VCaP (cell line): ENCODE data around the gene SLC5A11.

Experiments used
- H3K27ac ChIP-seq: fragments of 450-650 bp; 2 replicates; pipeline ENCODE4 v1.5.1; 2017
- CTCF ChIP-seq: fragments of 450-650 bp; conservative IDR thresholded peaks from 2 replicates; pipeline ENCODE4 v1.5.1; 2017; ENCODE audit warnings: mild to moderate bottlenecking, moderate library complexity

SLC5A11 gene

GRCh38 chr16:24955975-24956731 is 110.4 kb downstream of the SLC5A11 start:
- TF ChIP-seq CTCF: no peak
- H3K27ac ChIP-seq: peak overlapping the region; percentile 68

GRCh38 chr16:24957887-24958286 is 112.1 kb downstream of the SLC5A11 start:
- no peak for TF ChIP-seq CTCF
- no peak overlapping the region for H3K27ac ChIP-seq
